ENCODE data around the gene MKS1.

MKS1 gene

GRCh38 chr17:58245428-58246103, 26.5 kb upstream of the MKS1 start:
- TF ChIP-seq CTCF (IDR thresholded peaks at IDR 0.05; ENCODE audit: low read depth, low read length): no peak
- peak in 1 of 2 donors; percentile 13 for DNase-seq (ENCODE audit: low read depth in 2 of 2)

GRCh38 chr17:58244963-58245362, 25.9 kb upstream of the MKS1 start:
- no peak for DNase-seq (ENCODE audit: low read depth in 2 of 2)
- no peak overlapping the region for H3K4me3 ChIP-seq (replicated peaks in 1 of 2; ENCODE audit: low read depth in 2 of 2, low read length in 2 of 2)
- no peak for TF ChIP-seq CTCF (IDR thresholded peaks at IDR 0.05; ENCODE audit: low read depth, low read length)

More at GRCh38 chr17:58245428-58246103, 26.5 kb upstream of the MKS1 start:
- no peak overlapping the region for H3K4me3 ChIP-seq (replicated peaks in 1 of 2; ENCODE audit: low read depth in 2 of 2, low read length in 2 of 2)

- TF ChIP-seq CTCF (IDR thresholded peaks at IDR 0.05; ENCODE audit: low read depth, low read length): no peak
- H3K4me3 ChIP-seq (replicated peaks in 1 of 2; ENCODE audit: low read depth in 2 of 2, low read length in 2 of 2): no peak overlapping the region
- DNase-seq (ENCODE audit: low read depth in 2 of 2): no peak
These were observed 23.2 kb upstream of the MKS1 start for GRCh38 chr17:58242171-58242784.

GRCh38 chr17:58239987-58240386, 20.9 kb upstream of the MKS1 start:
- no peak overlapping the region for H3K4me3 ChIP-seq (replicated peaks in 1 of 2; ENCODE audit: low read depth in 2 of 2, low read length in 2 of 2)
- DNase-seq (ENCODE audit: low read depth in 2 of 2): no peak
- no peak for TF ChIP-seq CTCF (IDR thresholded peaks at IDR 0.05; ENCODE audit: low read depth, low read length)

- no peak for DNase-seq (ENCODE audit: low read depth in 2 of 2)
- H3K4me3 ChIP-seq (replicated peaks in 1 of 2; ENCODE audit: low read depth in 2 of 2, low read length in 2 of 2): no peak within 1 kb of the TSS
- TF ChIP-seq CTCF (IDR thresholded peaks at IDR 0.05; ENCODE audit: low read depth, low read length): no peak
These were observed 19.1 kb upstream of the MKS1 start, which contains the start of gene LPO for GRCh38 chr17:58238147-58238634. Gene LPO, plus strand, starts transcription at chr17:58238584. Its CDS starts 4,396 bp downstream, at chr17:58242980.

- TF ChIP-seq CTCF (IDR thresholded peaks at IDR 0.05; ENCODE audit: low read depth, low read length): no peak
- DNase-seq (ENCODE audit: low read depth in 2 of 2): no peak
- no peak overlapping the region for H3K4me3 ChIP-seq (replicated peaks in 1 of 2; ENCODE audit: low read depth in 2 of 2, low read length in 2 of 2)
These were observed 17.3 kb upstream of the MKS1 start for GRCh38 chr17:58236394-58236793.

All from cardiac fibroblast (primary cell).